Neural progenitor cell (in vitro differentiated cells): ENCODE measurements around the gene DRC1.

ENCODE experiments used
- EZH2 ChIP-seq: fragments of 200-600 bp; sonication (generic); IDR thresholded peaks from 2 replicates; pipeline ENCODE4 v1.6.1; 2017; ENCODE audit warnings: antibody characterized with exemption, mild to moderate bottlenecking, moderate library complexity
- TF ChIP-seq, protein P1 (sequence below): fragments of 200-600 bp; sonication (generic); IDR thresholded peaks from 2 replicates; pipeline ENCODE4 v1.5.1; 2017; ENCODE audit warnings: antibody characterized with exemption, mild to moderate bottlenecking

- TF ChIP-seq, protein P1, sequence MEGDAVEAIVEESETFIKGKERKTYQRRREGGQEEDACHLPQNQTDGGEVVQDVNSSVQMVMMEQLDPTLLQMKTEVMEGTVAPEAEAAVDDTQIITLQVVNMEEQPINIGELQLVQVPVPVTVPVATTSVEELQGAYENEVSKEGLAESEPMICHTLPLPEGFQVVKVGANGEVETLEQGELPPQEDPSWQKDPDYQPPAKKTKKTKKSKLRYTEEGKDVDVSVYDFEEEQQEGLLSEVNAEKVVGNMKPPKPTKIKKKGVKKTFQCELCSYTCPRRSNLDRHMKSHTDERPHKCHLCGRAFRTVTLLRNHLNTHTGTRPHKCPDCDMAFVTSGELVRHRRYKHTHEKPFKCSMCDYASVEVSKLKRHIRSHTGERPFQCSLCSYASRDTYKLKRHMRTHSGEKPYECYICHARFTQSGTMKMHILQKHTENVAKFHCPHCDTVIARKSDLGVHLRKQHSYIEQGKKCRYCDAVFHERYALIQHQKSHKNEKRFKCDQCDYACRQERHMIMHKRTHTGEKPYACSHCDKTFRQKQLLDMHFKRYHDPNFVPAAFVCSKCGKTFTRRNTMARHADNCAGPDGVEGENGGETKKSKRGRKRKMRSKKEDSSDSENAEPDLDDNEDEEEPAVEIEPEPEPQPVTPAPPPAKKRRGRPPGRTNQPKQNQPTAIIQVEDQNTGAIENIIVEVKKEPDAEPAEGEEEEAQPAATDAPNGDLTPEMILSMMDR = no peak
- TF ChIP-seq EZH2 = no peak
Observed at GRCh38 chr2:26480566-26481423, 79.1 kb downstream of the DRC1 start.
